Peyer's patch (tissue), 4 donors: ENCODE results near the gene ZC2HC1B.

ENCODE experiments used
- CTCF ChIP-seq, 6 experiments: fragments of 450-650 bp in 4 of 6; fragments of 200-600 bp in 2 of 6; sonication (generic) in 1 of 6; IDR thresholded peaks; one replicate each; pipeline ENCODE4 v1.5.1; 2017 to 2019; ENCODE audit warnings: antibody characterized with exemption in 6 of 6, mild to moderate bottlenecking in 3 of 6, moderate library complexity in 1 of 6
- POLR2A ChIP-seq, 2 donors: fragments of 450-650 bp; IDR thresholded peaks; one replicate each; pipeline ENCODE4 v1.5.1; 2017; ENCODE audit warnings: antibody characterized with exemption in 2 of 2, mild to moderate bottlenecking in 2 of 2, moderate library complexity in 2 of 2

- TF ChIP-seq CTCF (IDR thresholded peaks at IDR 0.05) (no peak), POLR2A (IDR thresholded peaks at IDR 0.05) (no peak)
Measured at GRCh38 chr6:143982968-143983367, 118.7 kb downstream of the ZC2HC1B start.
